Endothelial cell of umbilical vein (primary cell): ENCODE data around the gene SLC28A2. TPM values are rescaled to one million over a fixed set of nuclear protein-coding genes. Genes with fewer than 3 reads are reported as not detected.

Experiments used
- BruUV-seq: library from RNA; stranded (reverse); fragments of 400-500 nt; replicated peaks from 2 replicates; lab custom pipeline; 2021; lab: Mats Ljungman, UMichigan
- CTCF ChIA-PET: fragments of 300-600, 350-600 bp; sonication (Branson Sonifier 250); formaldehyde crosslinking; loops from one replicate; lab custom pipeline; 2021; ENCODE audit warnings: antibody characterized with exemption, inconsistent platforms; lab: Charles Lee
- POLR2A ChIA-PET: fragments of 300-600, 350-600 bp; sonication (Branson Sonifier 250); formaldehyde crosslinking; loops from one replicate; lab custom pipeline; 2021; ENCODE audit warnings: antibody characterized with exemption, inconsistent platforms; lab: Charles Lee
- DNase-seq: peaks from one replicate; pipeline ENCODE4 v3.0.0-alpha.2; 2011; ENCODE audit warnings: low read depth, low spot score
- FAIRE-seq: peaks from 2 replicates; lab custom pipeline; 2011; peaks lifted over from hg19 to GRCh38; lab: Jason Lieb, UNC
- H2AFZ ChIP-seq: 2 replicates; pipeline ENCODE4 v1.6.0; 2012; ENCODE audit warnings: low read depth, low read length, control low read depth, inconsistent platforms
- H3K27ac ChIP-seq: 2 replicates; pipeline ENCODE4 v1.5.1; 2011; ENCODE audit warnings: low read depth, mild to moderate bottlenecking, control low read depth, low read length, moderate library complexity; ENCODE audit not compliant: insufficient read depth
- H3K27me3 ChIP-seq, 2 experiments: 2 replicates each; pipeline versions ENCODE4 v1.6.0 to v1.6.1; 2011; ENCODE audit warnings: low read length in 2 of 2, mixed read lengths in 1 of 2; ENCODE audit not compliant: control insufficient read depth in 2 of 2, insufficient read depth in 2 of 2
- H3K36me3 ChIP-seq, 2 experiments: 2 replicates in 1 of 2; 3 replicates in 1 of 2; pipeline ENCODE4 v1.5.1; 2011; ENCODE audit warnings: low read length in 2 of 2, mild to moderate bottlenecking in 1 of 2, moderate library complexity in 1 of 2; ENCODE audit not compliant: control insufficient read depth in 2 of 2, insufficient read depth in 2 of 2; ENCODE audit errors: extremely low read depth in 1 of 2
- H3K4me1 ChIP-seq: 3 replicates; pipeline ENCODE4 v1.5.1; 2011; ENCODE audit warnings: mild to moderate bottlenecking, low read length; ENCODE audit not compliant: control insufficient read depth, insufficient read depth; ENCODE audit errors: extremely low read depth
- H3K4me2 ChIP-seq: 2 replicates; pipeline ENCODE4 v1.6.1; 2011; ENCODE audit warnings: low read length, control low read depth, mixed read lengths; ENCODE audit not compliant: insufficient read depth
- H3K4me3 ChIP-seq, 3 experiments: fragments of 200-600 bp in 1 of 3; sonication (generic), shearing (Covaris generic) in 1 of 3; replicated peaks in 1 of 3; 2 replicates each; pipeline ENCODE4 v1.5.1; 2011 to 2016; ENCODE audit warnings: control low read depth in 3 of 3, low read length in 3 of 3, mild to moderate bottlenecking in 2 of 3, inconsistent platforms in 1 of 3, low read depth in 1 of 3, moderate library complexity in 1 of 3; ENCODE audit not compliant: insufficient read depth in 1 of 3
- H3K79me2 ChIP-seq: 2 replicates; pipeline ENCODE4 v1.6.0; 2012; ENCODE audit warnings: low read length, inconsistent platforms; ENCODE audit not compliant: control insufficient read depth, insufficient read depth
- H3K9ac ChIP-seq: replicated peaks from 2 replicates; pipeline ENCODE3; 2011; ENCODE audit warnings: low read length, control low read depth; ENCODE audit not compliant: insufficient read depth; ENCODE audit errors: extremely low read depth
- H3K9me1 ChIP-seq: replicated peaks from 3 replicates; pipeline ENCODE4 v1.6.0; 2011; ENCODE audit warnings: mild to moderate bottlenecking, low read length; ENCODE audit not compliant: control insufficient read depth, insufficient read depth; ENCODE audit errors: extremely low read depth
- H3K9me3 ChIP-seq: replicated peaks from 2 replicates; pipeline ENCODE4 v1.5.1; 2012; ENCODE audit warnings: low read length, inconsistent platforms; ENCODE audit not compliant: control insufficient read depth, insufficient read depth
- H4K20me1 ChIP-seq: replicated peaks from 2 replicates; pipeline ENCODE3; 2011; ENCODE audit warnings: mild to moderate bottlenecking, low read length; ENCODE audit not compliant: control insufficient read depth, insufficient read depth; ENCODE audit errors: extremely low read depth
- CTCF ChIP-seq, 2 donors: IDR thresholded peaks; 1 replicate in 1 of 2; 2 replicates in 1 of 2; pipeline ENCODE4 v1.5.1; 2011; ENCODE audit warnings: low read length in 2 of 2, mild to moderate bottlenecking in 2 of 2, moderate library complexity in 2 of 2, control low read depth in 1 of 2, inconsistent platforms in 1 of 2, low read depth in 1 of 2; ENCODE audit not compliant: insufficient read depth in 1 of 2; ENCODE audit errors: extremely low read depth in 1 of 2
- FOS ChIP-seq: IDR thresholded peaks from 2 replicates; pipeline ENCODE4 v1.6.1; 2011; ENCODE audit warnings: mild to moderate bottlenecking, low read length, moderate library complexity, borderline replicate concordance; ENCODE audit not compliant: insufficient read depth
- GATA2 ChIP-seq: IDR thresholded peaks from 2 replicates; pipeline ENCODE4 v1.7.0; 2011; ENCODE audit warnings: low read depth, mild to moderate bottlenecking, moderate library complexity, mixed read lengths, low read length; ENCODE audit not compliant: insufficient read length, insufficient read depth
- MAX ChIP-seq: IDR thresholded peaks from 2 replicates; pipeline ENCODE4 v1.6.1; 2011; ENCODE audit not compliant: insufficient read depth, insufficient read length
- MYC ChIP-seq: IDR thresholded peaks from one replicate; pipeline ENCODE4 v1.6.1; 2011; ENCODE audit warnings: mild to moderate bottlenecking, low read depth, low read length
- POLR2A ChIP-seq: IDR thresholded peaks from 2 replicates; pipeline ENCODE4 v1.6.1; 2012; ENCODE audit warnings: low read depth, mild to moderate bottlenecking, control low read depth, low read length
- POLR2AphosphoS5 ChIP-seq: IDR thresholded peaks from 2 replicates; pipeline ENCODE4 v1.6.1; 2012; ENCODE audit warnings: low read depth, mild to moderate bottlenecking, control low read depth, low read length, moderate library complexity; ENCODE audit not compliant: insufficient read depth
- dilution Hi-C: fragments of 300-500 bp; cut with MboI; formaldehyde crosslinking; loops from one replicate; pipeline ENCODE4 v1.15.0; 2019; ENCODE audit warnings: low sequenced_read_pairs; ENCODE audit not compliant: extremely low pct_ligation_motif_present
- intact Hi-C: fragments of 100-400 bp; cut with micrococcal nuclease; formaldehyde crosslinking; loops from one replicate; pipeline ENCODE4 v1.10.0; 2022
- polyA plus RNA-seq, 4 experiments: library from polyadenylated mRNA; depleted of rRNA in 3 of 4; stranded (reverse) in 3 of 4; unstranded in 1 of 4; fragments of >200 nt; gene quantifications; 2 replicates each; pipeline versions ENCODE4 v1.2.1 to v1.2.3, GENCODE V29; 2011 to 2012; ENCODE audit warnings: missing spikeins in 1 of 4
- total RNA-seq: library from RNA; stranded (reverse); gene quantifications from 2 replicates; pipeline ENCODE4 v1.2.3, GENCODE V29; 2021

The SLC28A2 gene
- total and polyA plus RNA-seq, 2 donors (not counting 3 experiments of a cell fraction or from before 2014, with no cell fraction given): not detected

GRCh38 chr15:45203182-45203581 is 48.9 kb upstream of the SLC28A2 start:
- Histone ChIP-seq H3K36me3 (no peaks in the 10 kb centered on the region), H4K20me1 (no peaks in the 10 kb centered on the region), H3K4me1 (peaks cover 8% of the 10 kb centered on the region), H2AFZ (no peak overlapping the region), H3K4me3 (no peak overlapping the region), H3K4me2 (no peak overlapping the region), H3K79me2 (no peaks in the 10 kb centered on the region), H3K9me3 (no peaks in the 10 kb centered on the region), H3K27me3 (peaks cover 9 to 12% of the 10 kb centered on the region in 2 experiments), H3K9me1 (no peaks in the 10 kb centered on the region), H3K27ac (no peak overlapping the region), H3K9ac (no peak overlapping the region)
- BruUV-seq: no TSS peak
- TF ChIP-seq MYC (no peak), GATA2 (no peak), POLR2A (no peak), POLR2AphosphoS5 (no peak), FOS (no peak)
- ChIA-PET CTCF (interaction anchor here (0.9 to 8.9 kb wide), 4 partner anchors 8 to 228 kb away, joined by 3 to 98 read pairs (median 3); no protein-coding TSS in a partner anchor), POLR2A (no interaction called here)
- intact Hi-C loops: loop anchor here (5.0 to 10.0 kb wide), 2 partner anchors 412 to 719 kb away; no protein-coding TSS in a partner anchor
- DNase-seq: peak; percentile 32
- FAIRE-seq: no peak
- dilution Hi-C loops: no loop called here

DNA sequence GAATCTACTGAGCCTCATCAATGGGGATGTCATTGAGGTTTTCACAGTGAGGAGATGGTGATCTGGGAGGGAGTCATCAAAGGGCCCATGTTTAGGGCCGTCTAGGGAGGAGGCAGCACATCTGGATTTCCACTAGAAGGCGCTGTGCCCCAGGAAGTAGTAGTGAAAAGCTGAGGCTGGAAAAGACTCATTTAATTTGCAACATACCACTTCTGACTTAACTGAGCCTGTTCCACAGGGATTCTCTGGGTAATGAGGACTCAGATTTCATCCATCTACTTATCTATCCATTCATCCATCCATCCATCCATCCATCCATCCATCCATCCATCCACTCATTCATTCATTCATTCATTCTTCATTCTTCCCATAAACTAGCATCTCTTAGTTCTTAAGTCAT is 46.8 kb upstream of the SLC28A2 start:
- Histone ChIP-seq H3K27ac (no peak overlapping the region), H4K20me1 (no peaks in the 10 kb centered on the region), H3K9me1 (no peaks in the 10 kb centered on the region), H3K36me3 (no peaks in the 10 kb centered on the region), H3K4me3 (no peak overlapping the region), H3K27me3 (peaks cover 9 to 12% of the 10 kb centered on the region in 2 experiments), H2AFZ (no peak overlapping the region), H3K4me2 (no peak overlapping the region), H3K4me1 (peaks cover 3% of the 10 kb centered on the region), H3K79me2 (no peaks in the 10 kb centered on the region), H3K9me3 (no peaks in the 10 kb centered on the region), H3K9ac (no peak overlapping the region)
- ChIA-PET CTCF (interaction anchor here (0.6 to 8.9 kb wide), 29 partner anchors 8 to 409 kb away, joined by 3 to 98 read pairs (median 4); partner anchors contain the start of genes DUOX1, GATM and SHF), POLR2A (no interaction called here)
- dilution Hi-C loops: no loop called here
- intact Hi-C loops: loop anchor here (1.0 to 10.0 kb wide), 5 partner anchors 42 to 410 kb away; no protein-coding TSS in a partner anchor
- peak; percentile 33 for DNase-seq
- FAIRE-seq: peak; percentile 26
- TF ChIP-seq FOS (no peak), CTCF (IDR thresholded peaks at IDR 0.05; ENCODE audit: extremely low read depth in 1 of 2, insufficient read depth in 1 of 2, low read depth in 1 of 2, low read length in 2 of 2) (peak; percentile 73 to 88), MAX (no peak), GATA2 (no peak), POLR2AphosphoS5 (no peak), POLR2A (no peak)
- no TSS peak for BruUV-seq
